Activated CD8-positive, alpha-beta memory T cell treated with anti-CD3 and anti-CD28 coated beads for 1 hour (primary cell): ENCODE results near the gene GLOD4.
"Not testable (repeated sequence)": the region's sequence is repeated elsewhere in the genome, so short reads cannot be mapped to it uniquely, and the experiment has no call there.

Experiments used
- DNase-seq, 2 donors: peaks; one replicate each; pipeline ENCODE4 v3.0.0-alpha.2; 2020; ENCODE audit warnings: low read depth in 1 of 2; ENCODE audit errors: extremely low read depth in 1 of 2

The GLOD4 gene

DNA sequence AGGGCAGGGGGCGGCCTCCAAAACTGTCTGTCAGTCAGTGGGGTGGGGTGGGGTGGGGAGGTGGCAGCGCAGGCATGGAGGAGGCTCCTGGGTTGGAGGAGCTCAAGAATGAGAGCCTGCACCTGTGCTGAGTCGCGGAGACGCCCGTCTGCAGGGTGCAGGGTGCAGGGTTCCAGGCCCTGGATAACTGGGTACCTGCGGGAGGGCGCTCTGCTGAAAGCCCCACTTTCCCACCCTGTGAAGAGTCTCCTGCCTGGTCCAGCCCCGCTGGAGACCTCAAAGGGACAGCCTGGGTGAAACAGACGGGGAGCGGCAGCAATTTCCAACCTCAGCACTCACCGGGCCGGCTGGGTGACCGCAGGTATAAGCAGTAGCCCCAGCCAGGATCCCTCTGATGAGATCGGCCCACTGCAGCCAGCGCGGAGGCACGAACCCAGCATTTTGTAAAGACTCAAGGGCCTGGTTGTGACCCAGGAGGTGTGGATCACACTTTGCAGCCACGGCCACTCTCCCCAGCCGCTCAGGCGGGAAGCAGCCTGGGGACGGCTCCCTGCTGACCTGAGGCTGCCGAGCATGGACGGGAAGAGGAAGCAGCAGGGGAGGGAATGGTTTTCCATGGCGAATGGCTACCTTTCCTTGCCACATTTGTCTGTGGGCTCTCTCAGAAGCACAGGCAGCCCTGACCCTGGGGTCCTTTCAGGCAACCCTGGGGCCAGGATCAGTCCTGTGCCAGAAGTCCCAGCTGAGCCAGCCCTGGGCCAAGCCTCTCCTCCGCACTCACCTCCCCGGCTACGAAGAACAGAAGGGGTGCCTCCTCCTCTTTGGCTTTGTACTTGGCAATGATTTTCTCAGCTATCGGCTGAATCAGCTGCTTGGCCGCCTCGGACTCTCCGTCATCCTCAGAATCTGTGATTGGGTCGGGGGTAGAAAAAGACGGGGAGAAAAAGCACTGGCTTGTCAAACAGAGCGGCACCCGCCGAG lies 21.1 kb upstream of the GLOD4 start:
- DNase-seq: no peak

DNA sequence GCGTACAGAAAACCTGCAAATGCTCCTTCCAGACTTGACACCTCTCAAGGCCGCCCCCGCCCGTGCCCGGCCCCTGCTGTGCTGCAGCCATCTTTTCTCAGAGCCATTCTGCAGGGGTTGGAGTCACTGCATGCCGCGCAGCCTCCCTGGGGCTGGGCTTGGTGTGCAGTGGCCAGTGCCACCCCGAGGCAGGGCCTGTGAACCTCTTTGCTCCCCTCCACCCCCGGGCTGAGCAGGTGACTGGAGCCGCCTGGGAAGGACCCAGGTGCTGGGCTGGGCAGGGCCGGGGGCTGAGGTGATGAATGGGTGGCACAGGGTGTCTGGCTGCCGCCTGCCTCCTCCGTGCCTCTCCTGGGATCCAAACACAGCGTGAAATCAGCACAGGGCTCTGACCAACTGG lies 20.4 kb upstream of the GLOD4 start:
- no peak for DNase-seq

DNA sequence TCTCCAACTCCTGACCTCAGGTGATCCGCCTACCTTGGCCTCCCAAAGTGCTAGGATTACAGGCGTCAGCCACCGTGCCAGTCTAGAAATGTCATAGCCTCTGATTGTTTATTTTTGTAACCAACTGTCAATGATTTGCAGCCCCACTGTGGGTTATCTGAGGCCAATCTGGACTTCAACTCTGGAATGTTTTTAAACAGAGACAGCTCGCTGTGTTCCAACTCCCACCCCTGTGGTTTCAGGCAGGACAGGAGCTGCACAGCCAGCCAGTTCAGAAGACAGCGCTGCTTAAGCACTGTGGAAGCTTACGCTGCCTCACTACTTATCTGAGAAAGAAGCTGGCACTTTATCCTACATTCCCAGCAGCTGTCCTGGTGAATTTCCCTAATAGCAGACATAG lies 19.6 kb upstream of the GLOD4 start:
- DNase-seq: no peak

DNA sequence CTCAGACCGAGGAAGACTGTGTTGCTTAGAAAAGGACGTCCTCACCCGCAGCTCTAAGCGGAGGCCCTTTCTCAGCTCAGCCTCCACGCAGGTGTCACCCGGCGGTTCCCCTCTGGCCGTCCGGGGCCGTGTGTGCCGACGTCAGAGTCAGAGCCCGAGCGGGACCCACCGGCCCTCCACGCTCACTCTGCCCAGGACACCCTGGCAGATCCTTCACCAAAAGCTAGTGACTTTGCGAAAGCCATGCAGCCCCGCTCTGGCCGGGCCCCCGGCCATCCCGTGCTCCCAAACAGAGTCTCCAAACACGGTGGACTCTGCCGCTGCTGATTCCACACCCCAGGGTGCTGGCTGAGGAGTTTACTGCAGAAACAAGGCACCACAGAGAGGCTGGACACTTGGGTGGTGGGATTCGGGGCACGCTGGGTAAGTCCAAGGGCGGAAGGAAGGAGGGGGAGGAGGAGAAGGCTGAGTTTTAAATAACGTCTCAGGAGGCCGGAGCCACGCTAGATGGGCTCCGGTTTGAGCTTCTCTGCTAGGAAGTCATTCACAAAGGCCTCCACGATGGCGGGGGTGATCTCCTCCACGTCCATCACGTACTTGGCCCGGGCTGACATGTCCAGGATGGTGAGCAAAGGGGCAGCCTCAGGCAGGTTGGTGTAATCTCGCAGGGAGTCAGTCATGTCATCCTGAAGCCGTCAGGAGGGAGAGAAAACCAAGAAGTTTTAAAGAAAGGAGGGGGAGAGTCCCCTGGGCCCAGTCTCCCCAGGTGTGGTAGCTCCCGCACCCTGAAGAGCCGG lies 18.6 kb upstream of the GLOD4 start:
- DNase-seq: no peak

DNA sequence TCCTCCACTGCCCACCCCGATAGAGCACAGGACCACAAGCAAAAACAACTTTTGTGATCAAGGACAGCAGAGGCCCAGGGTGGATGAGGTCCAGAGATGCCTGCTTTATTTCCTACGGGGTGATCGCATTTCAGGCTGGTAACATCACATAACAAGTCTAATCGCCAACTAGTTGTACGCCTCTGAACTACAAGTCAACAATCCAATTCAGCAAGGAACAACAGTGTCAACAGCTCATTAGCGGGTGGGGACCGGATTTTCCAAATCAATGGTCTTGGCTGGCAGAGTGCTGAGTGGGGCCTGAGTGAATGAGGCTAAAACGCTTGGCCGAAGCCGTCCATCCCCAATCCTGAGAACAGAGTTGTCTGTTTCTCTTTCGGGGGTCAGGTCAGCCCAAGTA lies 17.2 kb upstream of the GLOD4 start:
- DNase-seq: no peak

DNA sequence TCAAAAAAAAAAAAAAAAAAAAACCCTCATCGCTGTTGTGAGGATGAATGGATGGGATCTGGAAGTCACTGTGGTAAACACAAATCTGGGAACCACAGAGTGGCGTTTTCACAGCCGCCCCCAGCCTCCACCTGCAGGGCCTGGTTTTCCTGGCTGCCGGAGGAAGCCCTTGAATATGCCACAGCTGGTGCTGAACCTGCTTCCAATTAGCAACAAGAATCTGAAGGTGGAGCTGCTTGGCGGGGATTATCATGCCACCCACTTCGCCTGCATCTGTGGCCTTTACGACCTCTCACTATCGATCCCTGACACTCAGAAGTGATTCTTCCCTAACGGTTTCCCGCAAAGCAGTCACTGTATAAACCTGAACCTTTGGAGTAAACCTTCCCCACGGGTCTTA lies 16.2 kb upstream of the GLOD4 start:
- DNase-seq: no peak

DNA sequence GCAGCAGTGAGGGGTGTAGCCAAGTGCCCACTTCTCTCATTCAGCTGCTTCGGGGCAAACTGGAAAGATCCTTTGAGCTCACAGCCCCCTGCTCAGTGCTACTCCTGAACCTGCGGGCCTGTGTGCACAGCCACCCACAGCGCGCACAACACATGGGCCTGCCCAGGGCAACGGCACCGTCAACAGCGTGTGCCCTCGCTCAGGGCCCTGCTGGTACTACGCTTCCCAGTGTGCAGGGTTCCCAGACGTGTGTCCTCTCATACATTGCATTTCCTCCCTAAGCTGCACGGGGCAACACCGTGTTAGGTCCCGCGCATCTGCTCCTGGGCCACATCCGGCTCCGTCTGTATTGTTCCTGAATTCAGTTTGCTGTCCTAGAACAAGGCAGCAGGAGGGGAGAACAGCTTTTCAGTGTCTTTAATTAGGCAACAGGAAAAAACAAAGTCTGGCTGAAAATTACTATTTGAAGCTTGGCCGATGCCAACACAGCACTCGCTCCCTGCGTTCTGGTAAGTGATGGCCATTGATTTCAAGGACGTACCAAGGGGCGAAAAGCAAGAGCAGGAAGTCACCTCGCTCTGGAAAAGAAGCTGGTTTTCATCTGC lies 15.3 kb upstream of the GLOD4 start:
- no peak for DNase-seq

DNA sequence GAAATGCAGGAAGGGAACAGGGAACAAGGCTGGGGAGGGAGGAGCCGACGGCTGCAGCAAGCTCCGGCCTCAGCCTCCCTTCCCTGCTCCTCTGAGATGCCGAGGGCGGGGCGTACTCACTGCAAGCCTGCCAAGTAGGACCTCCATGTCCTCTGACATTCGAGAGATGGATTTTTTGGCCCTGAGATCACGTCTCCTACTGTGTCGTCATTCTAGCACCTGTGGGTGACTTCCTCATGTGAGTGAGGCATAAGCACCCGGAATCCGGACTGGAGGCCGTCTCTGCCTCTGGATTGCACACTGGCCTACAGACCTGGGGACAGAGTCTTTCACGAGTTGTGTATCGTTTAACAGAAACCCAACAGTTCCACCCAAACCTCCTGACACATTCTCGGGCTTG lies 14.5 kb upstream of the GLOD4 start:
- no peak for DNase-seq

DNA sequence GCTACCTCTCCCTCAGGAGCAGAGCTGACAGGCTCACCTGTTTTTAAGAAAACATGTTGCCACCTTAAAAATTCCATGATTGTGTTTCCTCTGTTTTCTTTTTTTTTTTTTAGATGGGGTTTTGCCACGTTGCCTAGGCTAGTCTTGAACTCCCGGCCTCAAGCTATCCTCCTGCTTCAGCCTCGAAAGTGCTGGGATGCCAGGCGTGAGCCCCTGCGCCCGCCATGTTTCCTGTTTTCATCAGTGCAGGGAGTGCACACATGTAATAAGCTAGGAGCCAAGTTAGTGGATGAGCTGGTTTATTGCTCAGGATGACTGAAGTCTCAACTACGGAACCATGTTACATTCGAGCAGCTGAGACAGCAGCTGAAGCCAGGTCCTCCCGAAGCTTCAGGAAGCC lies 13.6 kb upstream of the GLOD4 start:
- no peak for DNase-seq

DNA sequence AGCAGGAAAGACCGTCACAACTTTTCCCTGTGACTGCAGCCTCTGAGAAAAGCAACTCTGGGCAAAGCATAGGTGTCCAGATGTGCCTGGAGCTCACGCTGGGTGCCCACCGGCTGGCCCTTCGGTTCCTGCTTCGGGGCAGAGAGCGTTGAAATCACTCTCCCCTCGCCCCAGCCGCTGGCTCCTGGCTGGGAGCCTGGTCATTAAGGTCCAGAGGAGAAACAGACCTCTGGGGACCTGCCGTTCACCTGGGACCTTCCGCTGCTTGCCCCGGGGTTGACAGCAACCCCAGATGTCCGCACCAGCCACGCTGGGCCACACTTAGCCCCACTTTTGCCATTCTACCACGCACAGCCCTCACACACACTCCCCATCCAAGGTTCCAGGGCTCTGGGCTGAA lies 13.2 kb upstream of the GLOD4 start:
- no peak for DNase-seq

DNA sequence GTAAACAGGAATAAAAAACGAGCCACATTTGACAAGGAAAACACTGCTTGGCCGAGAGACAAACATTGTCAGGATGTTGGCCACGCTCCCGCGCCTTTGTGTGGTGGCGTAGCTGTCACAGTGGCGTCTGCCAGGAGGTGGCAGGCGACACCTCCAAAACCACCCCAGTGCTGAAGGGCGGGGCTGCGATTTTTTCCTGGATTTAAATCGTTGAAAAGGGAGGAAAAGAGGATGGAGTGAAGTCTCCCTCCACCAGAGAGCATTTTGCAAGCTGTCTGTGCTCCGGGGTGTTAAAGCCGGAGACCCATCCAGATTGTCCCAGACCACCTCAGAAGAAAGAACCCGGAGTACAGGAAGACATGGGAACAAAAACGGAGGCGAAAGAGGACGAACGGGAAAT lies 12.8 kb upstream of the GLOD4 start:
- DNase-seq: no peak

DNA sequence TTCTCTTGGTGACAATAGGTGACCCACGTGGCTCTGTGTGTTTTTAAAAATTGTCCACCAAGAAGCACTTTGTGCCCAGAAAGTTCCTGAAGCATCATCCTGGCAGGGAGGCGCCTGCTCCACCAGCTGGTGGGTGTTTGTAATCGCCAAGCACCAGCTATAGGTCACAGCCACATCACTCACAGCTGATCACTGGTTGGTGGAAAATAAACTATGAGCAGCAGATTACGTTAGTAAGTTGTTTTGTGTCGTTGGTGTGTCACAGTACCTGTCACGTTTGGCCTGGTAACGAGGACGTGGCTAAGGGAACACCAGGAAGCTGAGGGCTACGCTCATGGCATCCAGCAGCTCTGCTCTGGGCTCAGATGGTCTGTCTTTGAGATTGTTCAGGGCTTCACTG lies 10.2 kb upstream of the GLOD4 start:
- DNase-seq: no peak

DNA sequence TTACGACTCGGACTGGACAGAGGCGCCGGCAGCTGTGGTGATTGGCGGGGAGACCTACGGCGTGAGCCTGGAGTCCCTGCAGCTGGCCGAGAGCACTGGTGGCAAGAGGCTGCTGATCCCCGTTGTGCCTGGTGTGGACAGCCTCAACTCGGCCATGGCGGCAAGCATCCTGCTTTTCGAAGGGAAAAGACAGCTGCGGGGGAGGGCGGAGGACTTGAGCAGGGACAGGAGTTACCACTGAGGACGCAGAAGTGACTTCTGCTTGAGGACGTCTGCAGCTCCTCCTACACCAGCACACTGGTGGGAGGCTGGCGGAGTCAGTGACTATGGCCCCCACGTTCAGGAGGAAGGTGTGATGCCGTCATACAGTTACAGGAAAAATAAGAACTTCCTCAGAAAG lies 9.7 kb upstream of the GLOD4 start:
- no peak for DNase-seq

DNA sequence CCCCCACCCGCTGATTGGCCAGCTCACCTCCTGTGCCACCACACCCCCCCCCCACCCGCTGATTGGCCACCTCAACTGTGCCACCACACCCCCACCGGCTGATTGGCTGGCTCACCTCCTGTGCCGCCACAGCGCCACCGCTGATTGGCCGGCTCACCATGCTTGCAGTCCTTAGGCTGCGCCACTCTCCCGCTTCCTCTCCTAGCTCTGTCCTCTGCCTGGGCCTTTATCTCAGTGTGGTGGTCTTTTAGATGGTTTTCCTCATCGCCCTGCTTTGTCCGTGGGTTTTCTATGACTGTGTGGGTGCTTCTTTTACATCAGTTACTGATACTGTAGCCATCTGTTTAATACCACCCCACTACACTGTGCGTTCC lies 8.8 kb upstream of the GLOD4 start:
- not testable (repeated sequence) for DNase-seq

DNA sequence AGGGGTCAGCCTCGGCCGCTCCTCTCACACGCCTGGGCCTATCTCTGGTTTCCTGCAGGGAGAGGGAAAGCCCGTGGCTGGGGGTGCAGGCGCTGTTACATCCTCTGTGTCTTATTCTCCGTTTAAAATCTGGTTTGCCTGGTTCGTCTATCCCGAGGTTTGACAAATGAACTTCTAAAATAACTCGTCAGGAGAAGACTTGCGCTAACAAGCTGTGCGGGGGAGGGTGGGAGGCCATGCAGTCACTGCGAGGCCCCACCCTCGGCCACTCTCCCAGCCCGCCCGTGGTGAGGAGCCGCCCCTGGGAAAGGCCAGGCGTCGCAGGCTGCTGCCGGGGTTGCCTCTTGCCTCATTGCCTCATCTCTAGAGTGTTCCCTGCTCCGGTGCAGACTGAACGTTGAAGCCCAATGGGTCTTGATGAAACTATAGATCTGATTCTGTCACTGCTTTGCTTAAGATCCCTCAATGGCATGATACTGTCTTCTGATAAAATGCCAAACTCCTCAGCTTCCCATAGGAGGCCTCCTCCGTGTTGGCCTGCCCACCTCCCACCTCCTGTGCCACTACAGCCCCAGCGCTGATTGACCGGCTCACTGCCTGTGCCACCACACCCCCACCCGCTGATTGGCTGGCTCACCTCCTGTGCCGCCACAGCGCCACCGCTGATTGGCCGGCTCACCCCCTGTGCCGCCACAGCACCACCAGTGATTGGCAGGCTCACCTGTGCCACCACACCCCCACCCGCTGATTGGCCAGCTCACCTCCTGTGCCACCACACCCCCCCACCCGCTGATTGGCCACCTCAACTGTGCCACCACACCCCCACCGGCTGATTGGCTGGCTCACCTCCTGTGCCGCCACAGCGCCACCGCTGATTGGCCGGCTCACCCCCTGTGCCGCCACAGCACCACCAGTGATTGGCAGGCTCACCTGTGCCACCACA lies 8.1 kb upstream of the GLOD4 start:
- DNase-seq: not testable (repeated sequence)

DNA sequence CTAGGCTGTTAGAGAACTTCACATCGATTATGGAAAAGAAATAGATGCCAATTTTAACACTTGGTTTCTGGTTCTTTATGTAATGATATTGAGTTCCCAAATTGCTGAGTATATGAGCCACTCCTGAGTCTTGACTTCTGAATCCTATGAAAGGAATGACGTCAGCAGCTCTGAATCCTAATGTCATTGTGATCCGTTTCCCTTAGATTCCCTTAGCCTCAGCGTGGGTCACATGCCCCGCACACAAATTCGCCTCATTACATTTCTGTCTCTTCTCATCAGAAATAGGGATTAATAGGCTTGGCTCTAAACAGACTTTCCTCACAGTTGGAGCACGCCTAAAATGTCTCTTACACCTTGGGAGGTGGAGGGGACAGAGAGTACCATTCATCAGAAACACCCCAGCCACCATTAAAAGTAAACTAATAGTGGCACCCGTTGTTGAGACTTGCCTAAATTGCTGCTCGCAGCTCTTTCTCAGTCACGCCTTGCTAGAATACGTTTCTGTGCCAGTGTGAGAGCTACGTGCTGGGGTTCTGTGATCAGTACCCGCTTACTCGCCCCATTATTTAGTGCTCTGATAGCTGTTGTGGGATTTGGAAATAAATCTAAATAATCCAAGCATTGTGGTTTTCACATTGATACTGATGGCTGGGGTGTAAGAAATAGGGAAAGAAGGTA lies 7.2 kb upstream of the GLOD4 start:
- DNase-seq: no peak

DNA sequence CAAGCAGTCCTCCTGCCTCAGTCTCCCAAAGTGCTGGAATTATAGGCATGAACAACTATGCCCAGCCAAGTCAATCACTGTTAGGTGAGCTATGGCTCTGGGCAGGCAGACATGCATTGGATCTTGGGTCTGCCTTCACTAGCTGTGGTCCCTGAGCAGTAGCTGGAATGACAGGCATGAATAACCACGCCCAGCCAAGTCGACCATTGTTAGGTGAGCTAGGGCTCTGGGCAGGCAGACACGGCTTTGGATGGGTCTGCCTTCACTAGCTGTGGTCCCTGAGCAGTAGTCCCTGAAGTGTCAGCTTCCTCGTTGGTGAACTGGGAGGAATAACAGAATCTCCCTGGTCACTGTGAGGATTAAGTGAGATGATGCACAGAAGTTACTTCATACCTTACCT lies 6.5 kb upstream of the GLOD4 start:
- no peak for DNase-seq

DNA sequence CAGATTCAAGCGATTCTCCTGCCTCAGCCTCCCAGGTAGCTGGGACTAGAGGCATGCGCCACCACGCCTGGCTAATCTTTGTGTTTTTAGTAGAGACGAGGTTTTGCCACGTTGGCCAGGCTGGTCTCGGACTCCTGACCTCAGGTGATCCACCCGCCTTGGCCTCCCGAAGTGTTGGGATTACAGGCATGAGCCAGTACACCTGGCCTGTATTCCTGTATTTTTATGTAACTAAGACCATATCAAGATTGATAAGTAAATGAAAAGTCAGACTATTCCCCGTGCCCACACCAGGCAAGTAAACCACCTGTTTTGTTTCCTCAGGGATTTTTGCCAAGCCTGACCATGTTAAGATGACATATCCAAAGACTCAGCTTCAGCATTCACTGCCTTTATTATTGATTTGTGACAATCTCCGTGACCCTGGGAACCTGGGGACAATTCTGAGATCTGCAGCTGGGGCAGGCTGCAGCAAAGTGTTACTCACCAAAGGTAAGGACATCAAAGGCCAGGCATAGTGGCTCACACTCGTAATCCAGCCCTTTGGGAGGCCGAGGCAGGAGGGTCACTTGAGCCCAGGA lies 5.7 kb upstream of the GLOD4 start:
- DNase-seq: no peak

DNA sequence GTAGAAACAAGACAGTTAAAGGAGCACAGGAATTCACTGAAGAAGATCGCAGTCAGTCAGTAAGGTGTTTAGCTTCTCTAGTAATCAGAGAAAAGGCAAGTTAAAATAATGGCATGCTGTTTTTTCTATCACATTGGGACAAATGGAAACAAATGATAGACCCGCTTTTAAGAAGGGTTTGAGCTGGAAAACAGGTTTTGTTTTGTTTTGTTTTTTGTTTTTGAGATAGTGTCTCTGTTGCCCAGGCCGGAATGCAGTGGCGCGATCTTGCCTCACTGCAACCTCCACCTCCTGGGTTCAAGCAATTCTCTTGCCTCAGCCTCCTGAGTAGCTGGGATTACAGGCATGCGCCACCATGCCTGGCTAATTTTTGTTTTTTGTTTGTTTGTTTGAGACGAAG lies 3.8 kb upstream of the GLOD4 start:
- DNase-seq: not testable (repeated sequence)

DNA sequence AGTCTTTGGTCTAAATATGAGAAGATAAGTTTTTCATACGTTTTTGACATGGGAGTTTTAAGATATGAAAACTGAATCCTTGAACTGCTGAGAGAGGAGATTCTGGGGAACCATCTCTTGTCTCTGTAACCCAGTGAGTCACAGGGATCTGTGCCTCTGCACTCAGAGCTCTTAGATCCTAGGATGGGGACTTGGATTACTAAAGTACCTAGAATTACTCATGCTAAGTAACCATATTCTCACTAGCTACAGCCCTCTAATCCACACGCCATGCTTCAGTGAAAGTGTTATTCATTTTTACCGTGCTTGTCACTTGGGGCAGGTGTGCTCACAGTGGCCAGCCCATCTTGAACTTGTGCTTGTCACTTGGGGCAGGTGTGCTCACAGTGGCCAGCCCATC lies 2.1 kb upstream of the GLOD4 start:
- no peak for DNase-seq
